GM18502 (cell line): ENCODE measurements around the gene CCDC93.
"Not testable (repeated sequence)": the region's sequence is repeated elsewhere in the genome, so short reads cannot be mapped to it uniquely, and the experiment has no call there.

Source experiments
- ATAC-seq: cut with Tn5 transposase; IDR thresholded peaks from one replicate; pipeline ENCODE4 v1.9.1; 2021; ENCODE audit warnings: mild to moderate bottlenecking; ENCODE audit not compliant: unreplicated experiment, poor library complexity

The CCDC93 gene

DNA sequence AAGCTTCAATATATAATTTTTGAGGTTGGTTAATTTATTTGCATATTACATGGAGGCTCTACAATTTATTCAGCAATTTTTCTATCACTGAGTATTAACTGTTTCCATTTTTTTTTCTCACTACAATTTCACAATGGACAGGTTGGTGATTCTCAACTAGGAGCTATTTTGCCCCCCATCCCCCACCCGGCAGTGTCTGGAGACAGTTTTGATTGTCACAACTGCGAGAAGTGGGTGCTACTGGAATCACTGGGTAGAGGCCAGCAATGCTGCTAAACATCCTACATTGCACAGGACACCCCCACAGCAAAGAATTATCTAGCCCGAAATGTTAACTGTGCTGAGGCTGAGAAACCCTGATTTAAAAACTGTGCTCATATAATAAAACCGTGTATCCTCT, 82.6 kb downstream of the CCDC93 start:
- no peak for ATAC-seq

DNA sequence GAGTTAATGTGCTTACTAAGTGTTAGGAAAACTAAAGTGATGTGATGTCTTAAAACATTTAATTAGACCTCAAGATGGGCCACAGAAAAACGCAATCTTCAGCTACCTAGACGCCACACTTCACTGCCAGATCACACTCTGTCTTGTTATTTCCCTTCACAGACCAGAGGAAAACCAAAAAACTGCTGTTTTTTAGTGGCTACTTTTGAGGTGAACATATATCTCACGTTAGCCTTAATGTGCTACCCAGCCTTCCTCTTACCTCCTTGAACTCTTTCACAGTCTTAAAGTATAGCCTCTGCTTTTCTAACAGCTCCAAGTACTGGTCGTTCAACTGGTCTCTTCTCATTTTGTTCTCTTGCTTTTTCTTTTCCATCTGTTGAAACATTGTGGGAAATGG, 83.1 kb downstream of the CCDC93 start:
- no peak for ATAC-seq

DNA sequence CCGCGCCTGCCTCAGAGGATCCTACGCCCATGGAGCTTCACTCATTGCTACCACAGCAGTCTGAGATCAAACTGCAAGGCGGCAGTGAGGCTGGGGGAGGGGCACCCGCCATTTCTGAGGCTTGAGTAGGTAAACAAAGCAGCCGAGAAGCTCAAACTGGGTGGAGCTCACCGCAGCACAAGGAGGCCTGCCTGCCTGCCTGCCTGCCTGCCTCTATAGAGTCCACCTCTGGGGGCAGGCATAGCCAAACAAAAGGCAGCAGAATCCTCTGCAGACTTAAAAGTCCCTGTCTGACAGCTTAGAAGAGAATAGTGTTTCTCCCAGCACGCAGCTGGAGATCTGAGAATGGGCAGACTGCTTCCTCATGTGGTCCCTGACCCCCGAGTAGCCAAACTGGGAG, 90.4 kb downstream of the CCDC93 start:
- not testable (repeated sequence) for ATAC-seq

DNA sequence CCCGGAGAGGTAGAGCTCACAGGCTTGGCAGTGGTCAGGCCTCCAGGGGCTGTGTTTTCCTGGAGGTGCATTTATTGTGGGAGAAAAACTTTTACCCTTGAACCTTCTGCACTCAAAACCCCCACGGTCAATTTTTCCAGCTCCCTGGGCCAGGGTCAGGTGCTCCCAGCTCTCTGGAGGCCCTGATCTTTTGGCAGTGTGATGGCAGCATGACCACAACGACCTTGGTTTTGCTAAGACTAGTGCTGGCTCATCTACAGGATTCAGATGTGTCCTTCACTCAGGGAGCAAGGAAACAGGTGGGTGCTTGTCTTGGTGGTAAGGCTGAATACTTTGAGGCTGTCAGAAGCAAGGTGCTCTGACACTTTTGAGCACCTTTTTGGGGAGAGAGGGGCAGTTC, 92.3 kb downstream of the CCDC93 start:
- ATAC-seq, result no peak

DNA sequence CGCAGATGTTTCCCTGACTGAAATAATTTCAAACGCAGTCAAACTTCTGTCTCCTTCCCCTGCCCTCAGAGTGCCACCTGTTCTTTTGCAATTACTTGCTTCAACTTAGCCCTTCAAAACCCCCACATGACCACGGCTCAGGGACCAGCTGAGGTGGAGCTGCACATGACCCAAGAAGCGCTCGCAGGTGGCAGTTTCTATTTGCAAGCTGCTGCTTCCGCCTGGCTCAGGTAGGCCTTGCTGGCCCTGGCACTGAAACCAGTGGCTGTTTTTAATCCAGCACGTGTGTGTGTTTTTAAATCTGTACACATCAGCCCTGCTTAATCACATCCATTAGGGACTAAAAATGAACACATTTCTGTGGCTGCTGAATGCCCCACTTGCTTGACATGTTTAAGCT, 95.3 kb downstream of the CCDC93 start:
- ATAC-seq, result no peak

DNA sequence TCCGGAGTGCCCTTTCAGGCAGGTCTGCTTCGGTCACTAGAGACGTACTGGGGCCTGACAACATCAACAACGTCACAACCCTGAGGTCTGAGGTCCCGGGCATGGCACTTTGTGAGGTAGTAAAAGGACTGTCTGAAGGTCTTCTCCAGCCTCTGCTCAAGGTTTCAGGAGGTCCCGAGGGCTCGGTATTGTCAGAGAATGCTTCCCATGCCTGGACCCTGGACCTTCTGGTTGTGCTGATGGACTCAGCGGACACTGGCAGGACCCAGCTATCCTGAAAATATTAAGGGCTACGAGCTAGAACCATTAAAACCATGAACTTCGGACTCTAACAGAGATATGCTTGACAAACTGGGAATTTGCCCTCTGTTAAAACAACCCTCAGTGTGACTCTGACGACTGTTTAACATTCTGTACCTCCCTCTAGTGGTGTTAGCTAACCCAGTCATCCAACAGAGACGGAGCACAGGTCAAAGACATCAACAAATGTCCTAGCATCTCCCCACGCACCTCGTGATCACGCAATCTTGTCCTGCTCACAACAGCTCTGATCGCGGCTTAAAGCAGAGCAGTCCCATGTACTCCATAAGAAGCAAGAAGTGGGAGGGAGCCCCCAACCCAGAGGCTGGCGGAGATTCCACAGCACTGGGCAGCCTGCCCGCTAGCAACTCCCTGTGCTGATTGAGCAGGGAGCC, 96.5 kb downstream of the CCDC93 start:
- no peak for ATAC-seq

DNA sequence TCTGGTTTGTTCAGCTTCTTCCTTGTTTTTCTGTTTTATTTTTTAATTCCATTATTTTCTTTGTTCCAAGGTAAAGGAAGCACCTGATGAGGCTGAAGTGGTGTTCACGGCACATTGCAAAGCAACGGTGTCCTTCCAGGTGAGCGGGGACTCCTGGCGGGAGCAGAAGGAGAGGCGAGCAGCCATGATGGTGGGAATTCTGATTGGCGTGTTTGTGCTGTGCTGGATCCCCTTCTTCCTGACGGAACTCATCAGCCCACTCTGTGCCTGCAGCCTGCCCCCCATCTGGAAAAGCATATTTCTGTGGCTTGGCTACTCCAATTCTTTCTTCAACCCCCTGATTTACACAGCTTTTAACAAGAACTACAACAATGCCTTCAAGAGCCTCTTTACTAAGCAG, 110.9 kb downstream of the CCDC93 start:
- no peak for ATAC-seq

DNA sequence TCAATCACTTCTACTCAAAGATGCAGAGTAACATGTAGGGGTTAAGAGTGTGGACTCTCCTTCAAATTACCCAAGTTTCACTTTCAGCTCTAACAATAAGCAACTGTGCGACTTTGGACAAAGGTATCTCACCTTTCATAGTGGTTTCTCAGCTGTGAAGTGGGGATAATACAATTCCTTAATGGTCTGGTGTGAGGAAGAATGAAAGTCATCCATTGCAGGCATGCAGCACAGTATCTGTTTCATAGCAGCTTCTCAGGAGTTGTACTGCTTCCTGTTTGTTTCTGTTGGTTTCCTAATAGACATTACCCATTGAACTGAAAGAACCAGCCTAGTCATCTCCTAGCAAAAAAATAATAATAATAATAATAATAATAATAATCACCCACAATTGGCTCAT, 125.0 kb downstream of the CCDC93 start:
- peak; percentile 49 for ATAC-seq

DNA sequence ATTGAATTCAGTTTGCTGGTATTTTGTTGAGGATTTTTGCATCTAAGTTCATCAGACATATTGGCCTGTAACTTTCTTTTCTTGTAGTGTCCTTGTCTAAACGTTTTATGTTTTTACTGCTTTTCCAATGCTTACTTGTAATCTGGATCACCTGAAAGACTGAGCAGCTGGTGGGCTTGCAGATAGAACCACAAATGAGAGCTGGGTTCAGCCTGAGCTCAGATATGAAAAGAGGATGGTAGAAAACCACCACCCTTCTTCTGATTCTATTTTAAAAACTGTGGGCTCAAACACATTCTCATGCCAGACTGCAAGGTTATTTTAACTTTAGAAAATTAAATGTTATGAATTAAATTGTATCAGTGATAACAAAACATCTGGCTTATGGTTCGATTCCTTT, 128.6 kb downstream of the CCDC93 start:
- ATAC-seq, result no peak

DNA sequence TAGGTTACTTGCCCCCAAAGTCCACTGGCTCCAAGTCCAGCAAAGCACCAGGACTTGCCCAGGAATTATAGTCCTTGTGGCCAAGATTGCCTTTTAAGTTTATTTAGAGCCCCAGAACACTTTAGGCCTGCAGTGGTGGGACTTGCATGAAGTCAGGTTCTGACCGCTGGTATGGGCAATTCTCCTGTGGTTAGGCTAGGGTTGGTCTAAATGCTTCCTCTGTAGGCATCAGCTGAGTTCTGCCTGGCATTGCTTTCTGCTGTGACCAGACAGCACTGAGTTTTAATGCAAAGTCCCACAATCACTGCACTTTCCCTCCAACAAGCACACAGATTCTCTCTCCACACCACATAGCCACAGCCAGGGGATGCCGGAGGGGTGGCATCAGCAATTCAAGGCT, 134.9 kb downstream of the CCDC93 start:
- no peak for ATAC-seq

DNA sequence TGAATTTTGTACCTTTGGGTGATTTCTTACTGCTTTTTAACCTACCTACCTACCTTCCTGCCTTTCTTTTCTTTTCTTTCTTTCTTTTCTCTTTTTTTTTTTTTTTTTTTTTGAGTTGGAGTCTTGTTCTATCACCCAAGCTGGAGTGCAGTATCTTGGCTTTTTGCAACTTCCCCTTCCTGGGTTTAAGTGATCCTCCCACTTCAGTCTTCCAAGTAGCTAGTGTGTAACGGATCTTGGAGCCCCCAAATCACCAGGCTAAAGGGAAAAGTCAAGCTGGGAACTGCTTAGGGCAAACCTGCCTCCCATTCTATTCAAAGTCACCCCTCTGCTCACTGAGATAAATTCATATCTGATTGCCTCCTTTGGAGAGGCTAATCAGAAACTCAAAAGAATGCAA, 138.1 kb downstream of the CCDC93 start:
- ATAC-seq, result no peak
